Activated T-helper 9 cell treated with anti-CD3 and anti-CD28 coated beads, Interleukin-2, amount 50 U/mL, for 16 hours (primary cell): ENCODE results near the gene RHEX.
"Not testable (repeated sequence)": the region's sequence is repeated elsewhere in the genome, so short reads cannot be mapped to it uniquely, and the experiment has no call there.

Source experiments
- DNase-seq: peaks from one replicate; pipeline ENCODE4 v3.0.0-alpha.2; 2020; ENCODE audit warnings: low read depth

The RHEX gene

GRCh38 chr1:206052919-206053610 lies at the start of gene RHEX:
Gene RHEX (plus strand): TSS chr1:206053173. CDS start chr1:206097829, 44,656 bp downstream.
- not testable (repeated sequence) for DNase-seq

DNA sequence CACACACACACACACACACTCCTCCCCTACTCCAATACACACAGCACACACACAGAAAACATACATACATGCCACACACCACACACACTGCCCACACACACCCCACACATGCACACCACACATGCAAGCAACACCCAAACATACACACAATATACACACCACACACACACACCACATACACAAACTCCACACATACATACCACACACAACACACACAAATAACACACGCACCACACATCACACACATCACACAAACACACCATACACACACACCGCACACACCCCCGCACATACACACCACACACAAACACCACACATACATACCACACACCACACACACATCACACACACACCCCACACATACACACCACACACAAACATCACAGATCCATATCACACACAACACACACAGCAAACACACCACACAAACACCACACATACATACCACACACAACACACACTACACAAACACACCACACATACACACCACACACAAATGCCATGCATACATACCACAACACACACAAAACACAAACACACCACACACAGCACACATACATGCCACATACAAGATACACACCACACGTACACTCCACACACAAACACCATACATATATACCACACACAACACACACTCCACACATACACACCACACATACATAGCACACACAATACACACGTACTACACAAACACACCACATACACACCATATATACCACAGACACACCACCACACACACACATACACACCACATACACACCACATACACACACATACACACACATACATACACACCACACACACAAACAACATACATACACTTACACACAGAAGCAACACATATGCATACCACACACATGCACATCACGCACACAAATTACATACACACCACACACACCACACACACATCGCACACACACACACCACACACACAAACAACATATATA lies 48.8 kb upstream of the RHEX start:
- no peak for DNase-seq

- no peak for DNase-seq
Measured at GRCh38 chr1:206004826-206005225, 48.1 kb upstream of the RHEX start.

DNA sequence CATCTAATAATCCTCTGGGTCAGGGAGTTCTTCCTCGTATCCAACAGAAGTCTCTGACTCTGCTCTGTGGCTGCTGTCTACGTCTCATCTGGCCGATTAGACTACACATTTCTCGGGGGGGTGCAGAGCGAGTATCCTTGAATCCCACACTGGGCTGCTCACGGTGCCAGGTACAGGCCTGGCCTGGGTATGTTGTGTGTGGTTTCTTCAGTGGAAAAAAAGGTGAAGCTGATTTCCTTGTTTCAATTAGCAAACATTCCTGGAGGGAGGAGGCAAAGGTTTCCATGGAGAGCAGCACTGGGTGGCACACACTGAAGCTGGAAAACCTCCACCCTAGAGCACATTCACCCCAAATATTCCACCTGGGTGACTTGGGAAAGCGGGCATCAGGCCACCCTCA lies 47.7 kb upstream of the RHEX start:
- DNase-seq: no peak

DNA sequence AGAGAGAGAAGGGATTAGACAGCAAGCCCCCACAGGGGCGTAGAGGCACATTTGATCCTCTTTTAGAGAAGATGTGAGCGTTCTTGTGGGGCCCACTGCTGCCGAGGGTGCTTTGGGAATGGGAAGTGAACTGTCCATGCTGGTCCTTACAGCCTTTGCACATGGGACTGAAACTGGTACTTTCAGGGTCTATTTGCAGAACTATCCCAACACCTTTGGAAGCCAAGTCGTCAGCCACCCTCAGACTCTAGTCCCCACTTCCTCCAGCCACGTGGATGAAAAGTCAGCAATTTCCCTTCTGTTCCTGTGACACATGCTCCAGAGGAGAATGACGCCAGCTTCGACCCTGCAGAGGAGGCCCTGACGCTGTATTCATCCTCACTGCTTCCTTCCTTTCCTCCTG lies 47.2 kb upstream of the RHEX start:
- DNase-seq: no peak

DNA sequence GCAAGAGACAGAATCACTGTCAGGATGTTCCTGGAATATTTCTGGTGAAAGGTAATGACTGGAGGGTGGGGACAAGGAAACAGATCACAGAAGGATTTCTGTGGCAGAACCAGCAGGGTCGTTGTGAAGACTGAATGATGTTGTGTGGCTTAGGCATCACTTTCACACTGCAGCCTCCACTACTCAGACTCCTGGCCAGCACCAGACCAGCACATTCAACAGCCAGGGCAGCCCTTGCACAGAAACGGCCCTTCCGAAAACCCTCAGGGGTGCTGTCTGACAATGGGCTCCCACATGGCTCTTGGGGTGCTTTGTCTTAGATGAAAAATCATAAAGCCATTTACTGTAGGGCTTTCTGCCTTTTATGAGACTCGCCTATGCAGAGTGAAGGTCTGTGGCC lies 46.0 kb upstream of the RHEX start:
- DNase-seq: no peak

DNA sequence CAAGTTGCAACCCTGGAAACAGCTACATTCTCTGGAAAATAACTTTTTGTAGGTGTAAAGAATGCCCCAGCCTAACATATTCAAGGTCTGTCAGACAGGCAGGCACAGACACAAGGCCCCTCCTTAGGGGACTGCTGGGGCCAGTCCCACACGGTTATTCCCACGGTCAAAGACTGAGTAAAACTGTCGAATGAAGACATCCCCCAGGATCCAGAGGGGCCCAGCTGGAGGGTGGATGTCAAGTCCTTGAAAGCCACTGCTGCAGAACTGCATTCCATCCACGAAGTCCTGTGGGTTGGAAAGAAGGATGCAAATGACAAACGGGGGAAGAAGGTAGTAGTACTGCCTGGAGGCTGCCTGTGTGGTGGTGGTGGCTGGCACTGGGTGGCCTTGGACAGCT lies 42.9 kb upstream of the RHEX start:
- DNase-seq: no peak

GRCh38 chr1:206011057-206011456 lies 41.9 kb upstream of the RHEX start:
- no peak for DNase-seq

DNA sequence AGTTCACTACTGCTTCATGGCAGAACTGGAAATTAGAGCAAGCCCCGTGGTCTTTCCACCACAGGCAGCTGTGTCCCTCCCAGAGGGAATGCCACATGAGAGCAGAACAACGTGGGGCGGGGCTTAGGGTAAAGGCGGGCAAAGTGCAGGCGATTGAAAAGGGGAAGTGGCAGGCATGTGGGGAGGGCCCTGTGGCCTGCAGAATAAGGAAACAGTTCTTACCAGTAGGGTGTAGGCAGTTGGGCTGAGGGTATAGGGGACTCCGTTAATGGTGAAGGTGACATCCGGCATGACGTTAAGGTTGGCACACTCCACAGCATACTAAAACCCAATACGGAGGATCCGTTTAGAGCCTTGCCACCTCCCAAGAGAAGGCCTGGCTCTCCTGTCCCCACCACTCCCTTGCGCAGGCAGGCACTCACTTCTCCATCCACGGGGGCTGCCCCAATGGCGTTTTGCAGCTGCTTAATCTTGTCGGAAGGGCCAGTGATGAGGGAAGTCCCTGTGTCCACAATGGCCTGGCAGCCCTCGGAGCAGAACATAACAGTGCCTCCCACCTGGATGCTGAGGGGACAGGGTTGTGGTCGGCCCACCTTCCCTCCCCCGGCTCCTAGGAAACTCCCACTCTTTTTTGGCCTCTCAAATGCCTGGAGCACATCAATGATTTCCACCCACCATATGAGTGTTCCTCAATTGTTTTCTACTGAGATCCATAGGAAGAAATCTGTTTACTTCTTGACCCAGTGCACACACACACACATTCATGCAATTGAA lies 40.7 kb upstream of the RHEX start:
- DNase-seq: no peak

GRCh38 chr1:206013026-206013795 lies 39.8 kb upstream of the RHEX start:
- DNase-seq: no peak

DNA sequence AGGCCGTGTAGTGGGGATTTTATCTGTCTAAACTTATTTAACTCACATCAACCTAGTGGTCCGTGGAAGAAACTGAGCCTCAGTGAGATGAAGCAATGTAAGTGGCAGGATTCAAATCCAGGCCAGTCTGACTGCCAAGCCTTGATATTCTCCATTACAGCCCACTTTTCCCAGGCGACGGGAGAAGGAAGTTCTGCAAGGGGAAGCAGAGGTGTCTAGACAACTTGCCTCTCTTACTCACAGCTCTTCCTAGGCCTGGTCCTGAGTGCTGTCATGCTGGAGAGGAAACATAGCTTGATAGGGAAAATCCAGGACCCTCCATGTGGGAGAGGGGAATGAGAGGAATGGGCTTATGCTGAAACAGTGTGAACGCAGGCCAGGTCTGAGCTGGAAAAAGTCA lies 38.4 kb upstream of the RHEX start:
- DNase-seq: no peak

DNA sequence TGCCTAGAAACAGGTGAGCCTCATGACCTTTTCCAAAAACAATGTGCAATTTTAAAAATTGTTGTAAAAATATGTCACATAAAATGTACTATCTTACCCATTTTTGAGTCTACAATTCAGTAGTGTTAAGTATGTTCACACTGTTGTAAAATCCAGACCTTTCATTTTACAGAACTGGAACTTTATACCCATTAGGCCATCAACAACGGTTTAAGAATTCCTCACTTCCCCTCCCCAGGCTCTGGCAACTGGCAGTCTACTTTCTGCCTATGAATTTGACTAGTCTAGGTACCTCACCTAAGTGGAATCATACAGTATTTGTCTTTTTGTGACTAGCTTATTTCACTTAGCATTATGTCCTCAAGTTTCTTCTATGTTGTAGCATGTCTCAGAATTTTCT lies 37.9 kb upstream of the RHEX start:
- no peak for DNase-seq

DNA sequence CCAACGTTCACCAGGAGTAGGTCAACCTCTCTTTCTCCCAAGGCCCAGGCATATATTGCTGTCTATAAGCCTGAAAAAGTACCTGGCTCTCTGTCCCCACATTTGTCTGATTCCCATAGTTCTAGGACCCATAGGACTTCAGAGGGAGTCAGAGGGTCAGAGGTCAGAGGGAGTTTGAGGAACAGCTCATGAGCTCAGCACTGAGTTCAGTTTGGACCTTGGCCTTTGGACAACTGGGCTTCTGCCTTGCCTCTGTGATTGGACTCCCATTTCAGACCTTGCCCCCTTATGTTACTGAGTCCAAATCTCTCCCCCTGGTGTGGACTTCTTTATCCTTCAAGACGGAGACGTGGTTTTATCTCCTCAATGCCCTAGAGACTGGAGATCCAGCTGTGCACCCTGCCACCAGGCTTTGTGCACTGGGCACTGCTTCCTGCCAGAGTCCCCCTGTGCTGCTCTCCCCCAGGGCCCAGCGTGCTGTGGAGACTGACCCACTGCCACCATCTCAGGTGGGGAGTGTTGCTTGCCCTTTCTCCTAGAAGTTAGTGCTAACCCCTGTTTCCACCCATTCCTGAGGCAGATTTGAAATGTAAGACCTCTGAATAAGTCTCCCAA lies 32.5 kb upstream of the RHEX start:
- no peak for DNase-seq

DNA sequence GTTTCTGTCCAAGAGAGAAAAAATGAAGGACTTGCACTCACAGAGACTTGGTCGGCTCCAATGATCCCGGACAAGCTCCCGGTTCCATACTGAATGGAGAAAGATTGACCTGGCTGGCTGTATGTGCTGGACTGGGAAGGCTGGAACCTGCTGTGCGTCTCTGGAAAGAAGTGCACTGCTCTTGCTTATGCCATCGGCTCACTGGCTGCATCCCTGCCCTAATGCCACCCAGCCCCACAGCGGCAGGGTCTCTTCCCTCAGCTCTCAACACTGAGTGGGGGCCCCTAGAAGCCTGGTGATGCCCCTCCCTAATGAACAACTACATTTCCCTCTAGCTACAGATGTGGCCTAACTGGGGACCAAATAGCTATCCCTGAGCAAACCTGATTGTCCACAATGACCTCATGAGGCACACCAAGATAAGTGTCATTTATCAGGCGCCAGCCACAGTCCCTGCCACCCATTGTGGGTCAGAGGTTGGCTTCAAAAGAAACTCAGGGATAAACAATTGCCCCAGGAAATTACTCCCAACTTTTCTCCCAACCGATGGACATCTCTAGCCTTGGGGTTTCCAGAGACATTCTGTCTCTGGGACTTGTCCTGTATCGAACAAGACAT lies 31.9 kb upstream of the RHEX start:
- DNase-seq: no peak

- DNase-seq: no peak
Measured at GRCh38 chr1:206021626-206022365, 31.2 kb upstream of the RHEX start.

- no peak for DNase-seq
Measured at GRCh38 chr1:206022766-206023165, 30.2 kb upstream of the RHEX start.

- no peak for DNase-seq
Measured at GRCh38 chr1:206023695-206024094, 29.3 kb upstream of the RHEX start, which contains the start of gene CTSE. Gene CTSE (minus strand): TSS chr1:206023895. CDS start chr1:206023791, 104 bp downstream.

GRCh38 chr1:206025283-206025820 lies 27.6 kb upstream of the RHEX start:
- DNase-seq: no peak

- DNase-seq: no peak
Measured at GRCh38 chr1:206029484-206029883, 23.5 kb upstream of the RHEX start.

- DNase-seq: no peak
Measured at GRCh38 chr1:206030191-206030590, 22.8 kb upstream of the RHEX start.
